Measurements from ENCODE around the gene GCNT4.

The GCNT4 gene

DNA sequence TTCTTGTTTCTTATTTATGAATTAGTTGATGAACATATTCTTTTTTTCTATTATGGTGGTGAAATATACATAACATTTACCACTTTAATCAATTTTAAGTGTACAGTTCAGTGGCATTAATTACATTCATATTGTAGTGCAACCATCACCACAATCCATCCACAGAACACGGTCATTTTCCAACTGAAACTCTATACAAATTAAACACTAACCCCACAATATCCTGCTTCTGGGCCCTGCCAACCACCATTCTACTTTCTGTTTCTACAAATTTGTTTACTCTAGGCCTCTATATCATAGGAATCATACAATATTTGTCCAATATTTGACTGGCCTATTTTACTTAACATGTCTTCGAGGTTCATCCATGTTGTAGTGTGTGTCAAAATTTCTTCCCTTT, 7.3 kb downstream of the GCNT4 start:
- Mint-ChIP-seq H3K4me1 (peaks cover 60% of the 10 kb centered on the region), H3K4me3 (no peak overlapping the region), H3K9me3 (no peaks in the 10 kb centered on the region), H3K27ac (peak overlapping the region; percentile 34), H3K27me3 (no peaks in the 10 kb centered on the region), H3K36me3 (peaks cover 38% of the 10 kb centered on the region)
- no peak for DNase-seq
- CTCF ChIA-PET = no interaction called here

DNA sequence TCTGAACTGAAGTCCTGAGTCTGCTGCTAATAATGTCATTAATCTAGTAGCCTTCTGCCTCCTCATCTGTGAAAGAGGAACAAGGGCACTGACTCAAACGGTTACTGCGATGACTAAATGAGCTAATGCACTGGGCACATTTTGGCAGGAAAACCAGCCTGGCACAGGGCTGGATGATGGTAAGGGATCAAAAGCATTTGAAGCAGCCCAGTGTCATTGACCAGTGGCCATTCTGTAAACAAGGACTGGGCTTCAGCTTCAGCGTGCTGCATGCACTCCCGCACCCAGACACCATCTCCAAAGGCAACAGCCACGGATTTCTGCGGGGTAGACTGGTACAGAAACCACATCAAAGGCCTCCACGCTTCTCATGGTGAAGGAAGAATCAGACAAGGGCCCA, 8.0 kb downstream of the GCNT4 start:
- Mint-ChIP-seq H3K27ac (no peak overlapping the region), H3K4me3 (no peak overlapping the region)

GRCh38 chr5:75043633-75044264, 8.6 kb downstream of the GCNT4 start:
- Mint-ChIP-seq H3K36me3 (peaks cover 38% of the 10 kb centered on the region), H3K4me3 (no peak overlapping the region), H3K27me3 (no peaks in the 10 kb centered on the region), H3K9me3 (no peaks in the 10 kb centered on the region), H3K4me1 (peaks cover 47% of the 10 kb centered on the region), H3K27ac (no peak overlapping the region)
- CTCF ChIA-PET = no interaction called here
- no peak for DNase-seq

More for the DNA sequence above, 8.0 kb downstream of the GCNT4 start:
- CTCF ChIA-PET = no interaction called here
- Mint-ChIP-seq H3K36me3 (peaks cover 38% of the 10 kb centered on the region), H3K27me3 (no peaks in the 10 kb centered on the region), H3K9me3 (no peaks in the 10 kb centered on the region), H3K4me1 (peaks cover 54% of the 10 kb centered on the region)
- no peak for DNase-seq

- Mint-ChIP-seq H3K4me1 (peaks cover 36% of the 10 kb centered on the region), H3K4me3 (no peak overlapping the region)
- CTCF ChIA-PET = no interaction called here
Observed at GRCh38 chr5:75042522-75042921, 9.8 kb downstream of the GCNT4 start.

GRCh38 chr5:75040973-75041372, 11.4 kb downstream of the GCNT4 start:
- CTCF ChIA-PET = interaction anchor here (2.2 kb wide), 1 partner anchor 9 kb away, joined by 9 read pairs; no protein-coding TSS in a partner anchor
- no peak overlapping the region for H3K27ac Mint-ChIP-seq
- peaks cover 35% of the 10 kb centered on the region for H3K36me3 Mint-ChIP-seq
- no peaks in the 10 kb centered on the region for H3K27me3 Mint-ChIP-seq
- H3K4me3 Mint-ChIP-seq = no peak overlapping the region
- peaks cover 36% of the 10 kb centered on the region for H3K4me1 Mint-ChIP-seq
- H3K9me3 Mint-ChIP-seq = no peaks in the 10 kb centered on the region
- DNase-seq = no peak

More at GRCh38 chr5:75042522-75042921, 9.8 kb downstream of the GCNT4 start:
- Mint-ChIP-seq H3K36me3 (peaks cover 40% of the 10 kb centered on the region), H3K27me3 (no peaks in the 10 kb centered on the region), H3K27ac (no peak overlapping the region), H3K9me3 (no peaks in the 10 kb centered on the region)
- DNase-seq = no peak

GRCh38 chr5:75037106-75037505, 15.3 kb downstream of the GCNT4 start:
- no peak for DNase-seq
- peaks cover 46% of the 10 kb centered on the region for H3K4me1 Mint-ChIP-seq
- peaks cover 17% of the 10 kb centered on the region for H3K36me3 Mint-ChIP-seq
- no peaks in the 10 kb centered on the region for H3K27me3 Mint-ChIP-seq
- no peak overlapping the region for H3K4me3 Mint-ChIP-seq
- H3K9me3 Mint-ChIP-seq = peaks cover 1% of the 10 kb centered on the region
- no peak overlapping the region for H3K27ac Mint-ChIP-seq
- CTCF ChIA-PET = interaction anchor here (0.6 to 1.1 kb wide), 2 partner anchors 102 to 302 kb away, joined by 3 to 5 read pairs; no protein-coding TSS in a partner anchor

GRCh38 chr5:75034137-75034739, 18.1 kb downstream of the GCNT4 start:
- Mint-ChIP-seq H3K36me3 (peaks cover 22% of the 10 kb centered on the region), H3K27ac (peak overlapping the region; percentile 81), H3K9me3 (peaks cover 1% of the 10 kb centered on the region), H3K27me3 (no peaks in the 10 kb centered on the region), H3K4me1 (peaks cover 44% of the 10 kb centered on the region), H3K4me3 (no peak overlapping the region)
- CTCF ChIA-PET = interaction anchor here (2.5 kb wide), 1 partner anchor 16 kb away, joined by 11 read pairs; no protein-coding TSS in a partner anchor
- DNase-seq = peak; percentile 68

DNA sequence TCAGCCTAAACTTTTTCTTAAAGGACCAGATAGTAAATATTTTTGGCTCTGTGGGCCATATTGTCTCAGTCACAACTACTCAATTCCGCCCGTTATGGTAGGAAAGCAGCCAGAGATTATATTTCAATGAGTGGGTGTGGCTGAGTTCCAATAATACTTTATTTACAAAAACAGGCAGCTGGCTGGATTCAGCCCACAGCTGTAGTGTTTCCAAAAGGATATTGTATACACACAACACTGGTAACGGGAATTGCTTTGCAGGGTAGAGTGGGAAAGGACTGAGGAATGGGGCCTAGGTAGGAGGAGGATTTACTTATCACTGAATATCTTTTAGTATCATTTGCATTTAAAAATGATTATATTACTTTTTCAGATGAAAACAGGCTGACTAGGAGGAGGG, 21.0 kb downstream of the GCNT4 start:
- Mint-ChIP-seq H3K36me3 (peaks cover 14% of the 10 kb centered on the region), H3K4me3 (no peak overlapping the region), H3K27ac (no peak overlapping the region), H3K27me3 (no peaks in the 10 kb centered on the region), H3K9me3 (peaks cover 1% of the 10 kb centered on the region), H3K4me1 (peaks cover 47% of the 10 kb centered on the region)
- CTCF ChIA-PET = no interaction called here
- DNase-seq = no peak

DNA sequence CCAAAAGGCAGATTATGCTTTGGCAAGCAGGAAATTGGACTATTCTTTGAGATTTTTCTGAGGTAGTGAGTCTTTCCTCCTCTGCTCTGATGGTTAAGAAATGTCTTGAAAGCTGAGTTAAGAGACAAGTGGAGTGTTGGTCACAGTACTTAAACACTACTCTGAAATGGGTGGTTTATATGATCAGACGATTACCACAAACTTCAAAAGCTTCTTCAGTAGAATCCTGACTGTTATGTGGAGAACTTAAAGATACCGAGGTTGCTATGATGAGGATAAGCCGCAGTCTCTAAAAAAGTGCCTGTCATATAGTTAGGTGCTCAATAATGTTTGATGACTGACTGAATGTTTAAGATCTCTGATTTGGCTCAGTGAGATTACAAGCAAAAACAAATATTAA, 24.3 kb downstream of the GCNT4 start:
- no peak for DNase-seq
- Mint-ChIP-seq H3K4me1 (peaks cover 35% of the 10 kb centered on the region), H3K27ac (no peak overlapping the region)

DNA sequence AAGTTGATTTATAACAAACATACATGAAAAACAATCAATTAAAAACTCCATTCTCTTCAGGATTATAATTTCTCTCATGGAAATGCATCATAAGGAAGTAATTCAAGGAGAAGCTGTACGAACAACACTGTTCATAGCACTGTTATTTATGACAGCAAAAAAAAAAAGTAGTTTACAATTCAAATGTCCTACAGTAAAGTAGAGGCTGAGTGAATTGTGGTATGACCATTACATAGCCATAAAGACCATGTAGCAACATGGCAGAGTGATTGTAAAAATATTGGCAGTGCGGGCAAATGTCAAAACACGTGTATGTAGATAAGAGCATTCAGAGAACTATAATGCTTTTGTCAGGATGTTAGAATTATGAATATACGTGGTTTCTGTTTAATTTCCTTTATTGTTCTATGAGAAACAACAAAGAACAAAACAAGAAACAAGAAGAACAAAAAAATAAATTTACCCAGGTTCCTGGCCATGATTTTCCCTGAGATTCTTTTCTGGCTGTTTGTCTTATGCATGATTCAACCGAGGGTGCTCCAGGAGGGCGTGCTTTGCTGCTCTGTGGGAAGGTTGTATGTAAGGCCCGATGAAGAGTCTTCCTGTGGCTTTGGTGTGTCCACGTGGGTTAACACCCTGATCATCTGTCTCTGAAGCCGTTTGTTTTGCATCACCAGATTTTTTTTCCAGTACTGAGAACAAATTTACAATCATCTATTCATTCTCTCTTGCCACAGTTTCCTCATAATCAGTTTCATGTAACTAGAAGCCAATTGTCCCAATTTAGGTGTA, 28.8 kb downstream of the GCNT4 start:
- H3K4me1 Mint-ChIP-seq = peaks cover 32% of the 10 kb centered on the region
- CTCF ChIA-PET = interaction anchor here (0.7 to 1.0 kb wide), 2 partner anchors 27 to 89 kb away, joined by 3 to 4 read pairs; no protein-coding TSS in a partner anchor
- H3K27me3 Mint-ChIP-seq = no peaks in the 10 kb centered on the region
- H3K9me3 Mint-ChIP-seq = no peaks in the 10 kb centered on the region
- H3K36me3 Mint-ChIP-seq = no peaks in the 10 kb centered on the region
- H3K27ac Mint-ChIP-seq = peak overlapping the region; percentile 84
- peak overlapping the region; percentile 16 for H3K4me3 Mint-ChIP-seq
- DNase-seq = peak; percentile 43

More for the DNA sequence above, 24.3 kb downstream of the GCNT4 start:
- H3K9me3 Mint-ChIP-seq = no peaks in the 10 kb centered on the region
- H3K27me3 Mint-ChIP-seq = no peaks in the 10 kb centered on the region
- CTCF ChIA-PET = interaction anchor here (0.6 to 1.1 kb wide), 3 partner anchors 21 to 1422 kb away, joined by 3 read pairs; no protein-coding TSS in a partner anchor
- H3K36me3 Mint-ChIP-seq = peaks cover 4% of the 10 kb centered on the region
- H3K4me3 Mint-ChIP-seq = no peak overlapping the region

DNA sequence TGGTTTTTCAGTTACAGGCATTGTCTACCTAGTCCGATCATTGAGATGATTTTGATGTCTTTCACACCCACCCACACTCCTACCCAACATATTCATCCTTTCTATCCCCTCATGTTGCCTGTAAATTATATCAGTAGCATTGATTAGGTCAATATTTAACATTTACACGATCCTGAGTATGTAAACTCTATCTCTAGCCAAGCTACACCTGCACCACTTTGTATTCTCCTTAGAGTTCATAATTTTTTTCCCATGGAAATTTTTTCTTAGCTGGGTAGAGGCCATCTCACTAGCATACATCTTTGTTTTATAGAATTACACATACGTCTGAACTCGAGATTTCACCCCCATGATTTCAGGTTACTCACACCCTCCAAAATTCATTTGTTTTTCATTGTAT, 30.6 kb downstream of the GCNT4 start:
- Mint-ChIP-seq H3K36me3 (no peaks in the 10 kb centered on the region), H3K27me3 (no peaks in the 10 kb centered on the region), H3K27ac (no peak overlapping the region), H3K4me3 (no peak overlapping the region), H3K9me3 (no peaks in the 10 kb centered on the region), H3K4me1 (peaks cover 23% of the 10 kb centered on the region)
- CTCF ChIA-PET = interaction anchor here (1.3 kb wide), 1 partner anchor 214 kb away, joined by 3 read pairs; no protein-coding TSS in a partner anchor
- DNase-seq = no peak

DNA sequence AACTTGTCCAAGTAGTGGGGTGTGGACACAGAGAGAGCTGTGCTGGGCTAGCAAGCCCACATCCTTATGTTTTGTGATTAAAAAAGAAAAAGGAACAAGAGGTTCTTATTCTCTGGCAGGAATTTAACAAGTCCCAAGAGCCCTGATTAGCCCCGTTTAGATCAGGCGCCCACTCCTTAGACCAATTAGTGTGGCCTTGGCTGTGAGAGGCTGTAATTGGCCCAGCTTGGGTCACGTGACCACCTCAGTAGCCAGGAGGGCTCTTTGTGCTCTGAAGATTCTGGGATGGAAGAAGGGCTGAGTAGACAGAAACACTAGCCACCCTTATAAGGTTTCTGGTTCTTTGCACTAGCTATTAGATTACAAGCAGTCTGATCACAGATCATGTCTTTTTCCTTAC, 31.1 kb downstream of the GCNT4 start:
- H3K27me3 Mint-ChIP-seq = no peaks in the 10 kb centered on the region
- DNase-seq = no peak
- no peak overlapping the region for H3K4me3 Mint-ChIP-seq
- H3K4me1 Mint-ChIP-seq = peaks cover 23% of the 10 kb centered on the region
- CTCF ChIA-PET = no interaction called here
- no peaks in the 10 kb centered on the region for H3K36me3 Mint-ChIP-seq
- no peak overlapping the region for H3K27ac Mint-ChIP-seq
- no peaks in the 10 kb centered on the region for H3K9me3 Mint-ChIP-seq

- no peak overlapping the region for H3K4me3 Mint-ChIP-seq
Observed at GRCh38 chr5:75020016-75020656, 32.2 kb downstream of the GCNT4 start.

More at GRCh38 chr5:75020016-75020656, 32.2 kb downstream of the GCNT4 start:
- H3K27ac Mint-ChIP-seq = no peak overlapping the region
- H3K36me3 Mint-ChIP-seq = no peaks in the 10 kb centered on the region
- H3K9me3 Mint-ChIP-seq = no peaks in the 10 kb centered on the region
- peaks cover 22% of the 10 kb centered on the region for H3K4me1 Mint-ChIP-seq
- CTCF ChIA-PET = no interaction called here
- no peaks in the 10 kb centered on the region for H3K27me3 Mint-ChIP-seq
- no peak for DNase-seq
